Colonic mucosa (tissue), 4 donors: Measurements from ENCODE around the gene IGSF9. TPM values are rescaled to one million over a fixed set of nuclear protein-coding genes. Genes with fewer than 3 reads are reported as not detected.

Experiments
- DNase-seq: peaks from one replicate; pipeline ENCODE4 v3.0.0-alpha.2; 2020
- H3K27ac ChIP-seq: fragments of 200-600 bp; one replicate; pipeline ENCODE4 v1.8.0; 2021
- H3K27me3 ChIP-seq: fragments of 200-600 bp; one replicate; pipeline ENCODE4 v1.8.0; 2021
- H3K36me3 ChIP-seq: fragments of 200-600 bp; one replicate; pipeline ENCODE4 v1.8.0; 2021
- H3K4me1 ChIP-seq: fragments of 200-600 bp; one replicate; pipeline ENCODE4 v1.8.0; 2021; ENCODE audit warnings: mild to moderate bottlenecking
- H3K4me3 ChIP-seq: fragments of 200-600 bp; one replicate; pipeline ENCODE4 v1.8.0; 2021
- H3K9ac ChIP-seq, 2 donors: one replicate each; pipeline ENCODE4 v1.7.0; 2013; ENCODE audit warnings: control low read depth in 2 of 2, low read depth in 2 of 2, low read length in 2 of 2
- H3K9me3 ChIP-seq: fragments of 200-600 bp; one replicate; pipeline ENCODE4 v1.8.0; 2021
- CTCF ChIP-seq: fragments of 200-600 bp; IDR thresholded peaks from one replicate; pipeline ENCODE4 v1.8.0; 2022; ENCODE audit warnings: antibody characterized with exemption, mild to moderate bottlenecking
- intact Hi-C: fragments of 100-400 bp; cut with DNase I; formaldehyde crosslinking; loops from one replicate; pipeline ENCODE4 v1.14.1; 2022
- microRNA-seq: library from miRNA; unstranded; fragments of <30 nt; microRNA quantifications from one replicate; pipeline ENCODE4, GENCODE V29; 2019
- total RNA-seq, 2 donors: library from RNA; stranded (reverse); fragmentation: NEBNext Ultra II Directional in 1 of 2; extraction: Animal tissue kit (Norgen Biotek cat#: 25700) in 1 of 2; gene quantifications; one replicate each; pipeline ENCODE4 v1.2.1, GENCODE V29; 2021
- donor health status: healthy.
- donor health status: DM: no; HTN: no; CAD: no.
- donor health status: DM: no; HTN: no; CAD: no.

The IGSF9 gene
- total RNA-seq, 2 donors from 2014 or later: 14.1 to 41.8 TPM

GRCh38 chr1:159881622-159882526 is 63.5 kb downstream of the IGSF9 start:
- H3K27ac ChIP-seq: peak overlapping the region; percentile 45
- DNase-seq: peak; percentile 99
- intact Hi-C loops: no loop called here

GRCh38 chr1:159880430-159880829 is 65.0 kb downstream of the IGSF9 start:
- no peaks in the 10 kb centered on the region for H3K4me1 ChIP-seq
- H3K36me3 ChIP-seq: no peaks in the 10 kb centered on the region
- intact Hi-C loops: no loop called here
- no peak for TF ChIP-seq CTCF
- H3K27ac ChIP-seq: no peak overlapping the region
- no peak overlapping the region for H3K4me3 ChIP-seq
- no peaks in the 10 kb centered on the region for H3K9me3 ChIP-seq
- DNase-seq: no peak
- H3K9ac ChIP-seq: no peak overlapping the region
- H3K27me3 ChIP-seq: no peaks in the 10 kb centered on the region

More at GRCh38 chr1:159881622-159882526, 63.5 kb downstream of the IGSF9 start:
- TF ChIP-seq CTCF: no peak
- H3K9me3 ChIP-seq: no peaks in the 10 kb centered on the region
- H3K36me3 ChIP-seq: no peaks in the 10 kb centered on the region
- no peaks in the 10 kb centered on the region for H3K4me1 ChIP-seq
- peak overlapping the region in 1 of 2 donors; percentile 36 for H3K9ac ChIP-seq
- no peaks in the 10 kb centered on the region for H3K27me3 ChIP-seq
- H3K4me3 ChIP-seq: no peak overlapping the region

GRCh38 chr1:159879977-159880376 is 65.4 kb downstream of the IGSF9 start:
- no peak for DNase-seq

GRCh38 chr1:159879136-159879535 is 66.3 kb downstream of the IGSF9 start:
- no peak overlapping the region for H3K27ac ChIP-seq
- no peak overlapping the region for H3K4me3 ChIP-seq
- H3K27me3 ChIP-seq: no peaks in the 10 kb centered on the region
- no peaks in the 10 kb centered on the region for H3K4me1 ChIP-seq
- no peaks in the 10 kb centered on the region for H3K9me3 ChIP-seq
- H3K36me3 ChIP-seq: no peaks in the 10 kb centered on the region
- H3K9ac ChIP-seq: no peak overlapping the region
- DNase-seq: no peak
- no peak for TF ChIP-seq CTCF
- intact Hi-C loops: no loop called here

More at GRCh38 chr1:159879977-159880376, 65.4 kb downstream of the IGSF9 start:
- H3K27me3 ChIP-seq: no peaks in the 10 kb centered on the region
- H3K4me1 ChIP-seq: no peaks in the 10 kb centered on the region
- H3K4me3 ChIP-seq: no peak overlapping the region
- intact Hi-C loops: no loop called here
- TF ChIP-seq CTCF: no peak
- no peak overlapping the region for H3K27ac ChIP-seq
- no peaks in the 10 kb centered on the region for H3K36me3 ChIP-seq
- H3K9ac ChIP-seq: no peak overlapping the region
- H3K9me3 ChIP-seq: no peaks in the 10 kb centered on the region

GRCh38 chr1:159877695-159878444 is 67.5 kb downstream of the IGSF9 start:
- Histone ChIP-seq H3K36me3 (no peaks in the 10 kb centered on the region), H3K9ac (no peak overlapping the region), H3K4me3 (no peak overlapping the region), H3K4me1 (no peaks in the 10 kb centered on the region), H3K27ac (no peak overlapping the region), H3K27me3 (no peaks in the 10 kb centered on the region), H3K9me3 (no peaks in the 10 kb centered on the region)
- TF ChIP-seq CTCF: no peak
- DNase-seq: no peak
- intact Hi-C loops: no loop called here

Small RNAs within 50 kb of the gene (microRNA-seq; reads per million reads assigned to microRNA genes)
- not detected for gene MIR4259

Other genes with a start within 250 kb of the IGSF9 start
- gene CRP, start 231.0 kb downstream of the IGSF9 start, total RNA-seq: 1 to 10 TPM in 1 of 2 donors, not detected in 1; 1.9 TPM
- gene DUSP23, start 164.7 kb downstream of the IGSF9 start, total RNA-seq: 10 to 100 TPM; 43.3 to 50.4 TPM
- gene FCRL6, start 143.3 kb downstream of the IGSF9 start, total RNA-seq: not detected
- gene SLAMF8, start 118.7 kb downstream of the IGSF9 start, total RNA-seq: 1 to 10 TPM; 1.5 to 1.9 TPM
- not detected for gene VSIG8, start 83.0 kb downstream of the IGSF9 start, total RNA-seq
- under 1 TPM in 1 of 2 donors, not detected in 1; 0.30 TPM for gene CFAP45, start 45.4 kb downstream of the IGSF9 start, total RNA-seq
- gene TAGLN2, start 20.1 kb downstream of the IGSF9 start, total RNA-seq: 100 to 1,000 TPM; 354 to 515 TPM
- gene SLAMF9, start 8.6 kb upstream of the IGSF9 start, total RNA-seq: not detected
- gene PIGM, start 86.4 kb upstream of the IGSF9 start, total RNA-seq: 1 to 10 TPM; 4.0 to 6.2 TPM
- gene KCNJ10, start 124.5 kb upstream of the IGSF9 start, total RNA-seq: under 1 TPM in 1 of 2 donors, not detected in 1; 0.29 TPM
- gene KCNJ9, start 135.9 kb upstream of the IGSF9 start, total RNA-seq: under 1 TPM; 0.11 to 0.30 TPM
- gene IGSF8, start 153.0 kb upstream of the IGSF9 start, total RNA-seq: 10 to 100 TPM; 53.6 to 60.2 TPM
- 1 to 10 TPM; 1.5 to 6.1 TPM for gene ATP1A2, start 170.1 kb upstream of the IGSF9 start, total RNA-seq
- not detected for gene ATP1A4, start 206.0 kb upstream of the IGSF9 start, total RNA-seq
- gene CASQ1, start 245.0 kb upstream of the IGSF9 start, total RNA-seq: not detected